HepG2 (cell line): Measurements from ENCODE around the gene TMEM130.

Source experiments
- ARNT ChIP-seq: fragments of 450-650 bp; IDR thresholded peaks from 2 replicates; pipeline ENCODE4 v1.6.1; 2017
- CEBPB ChIP-seq: IDR thresholded peaks from 2 replicates; pipeline ENCODE4 v1.6.1; 2011; ENCODE audit warnings: low read depth, low read length, improper control_type of control experiment, borderline replicate concordance
- CHD2 ChIP-seq: IDR thresholded peaks from 2 replicates; pipeline ENCODE4 v1.6.1; 2011; ENCODE audit warnings: low read depth, low read length, improper control_type of control experiment
- ELF1 ChIP-seq: sonication (generic); formaldehyde crosslinking; IDR thresholded peaks from 2 replicates; pipeline ENCODE4 v1.4.0; 2020; ENCODE audit warnings: missing genetic modification reagents
- HIVEP1 ChIP-seq: sonication (generic); formaldehyde crosslinking; IDR thresholded peaks from 2 replicates; pipeline ENCODE4 v1.4.0; 2020; ENCODE audit warnings: mild to moderate bottlenecking, missing genetic modification reagents
- MAFK ChIP-seq, 2 experiments: IDR thresholded peaks in 1 of 2; conservative IDR thresholded peaks in 1 of 2; 2 replicates each; pipeline ENCODE4 v1.6.1; 2011; ENCODE audit warnings: improper control_type of control experiment in 2 of 2, low read length in 2 of 2
- POLR2A ChIP-seq, 2 experiments: IDR thresholded peaks; 2 replicates each; pipeline ENCODE4 v1.6.1; 2011; ENCODE audit warnings: low read depth in 2 of 2, low read length in 2 of 2, mild to moderate bottlenecking in 1 of 2, moderate library complexity in 1 of 2; ENCODE audit not compliant: insufficient read depth in 1 of 2
- TAF1 ChIP-seq: sonication (generic); formaldehyde crosslinking; IDR thresholded peaks from 2 replicates; pipeline ENCODE4 v1.4.0; 2020; ENCODE audit warnings: missing genetic modification reagents
- ZBTB40 ChIP-seq, 2 experiments: fragments of 450-650 bp in 1 of 2; sonication (generic) in 1 of 2; formaldehyde crosslinking in 1 of 2; IDR thresholded peaks; 2 replicates each; pipeline versions ENCODE4 v1.6.1 to v1.8.0; 2016 to 2022; ENCODE audit warnings: antibody characterized with exemption in 1 of 2, mild to moderate bottlenecking in 1 of 2, missing genetic modification reagents in 1 of 2
- ZNF274 ChIP-seq: sonication (generic); formaldehyde crosslinking; IDR thresholded peaks from 2 replicates; pipeline ENCODE4 v1.5.1; 2020; ENCODE audit warnings: mild to moderate bottlenecking, missing genetic modification reagents
- ZNF609 ChIP-seq: sonication (generic); formaldehyde crosslinking; IDR thresholded peaks from 2 replicates; pipeline ENCODE4 v1.4.0; 2020; ENCODE audit warnings: mild to moderate bottlenecking, missing genetic modification reagents, borderline replicate concordance
- ZNF766 ChIP-seq: sonication (generic); formaldehyde crosslinking; IDR thresholded peaks from 2 replicates; pipeline ENCODE4 v1.5.0; 2020; ENCODE audit warnings: missing genetic modification reagents, borderline replicate concordance
- TF ChIP-seq, protein P1 (sequence below): sonication (generic); formaldehyde crosslinking; IDR thresholded peaks from 2 replicates; pipeline ENCODE4 v1.5.0; 2020; ENCODE audit warnings: mild to moderate bottlenecking, missing genetic modification reagents, moderate library complexity
- TF ChIP-seq, protein P2 (sequence below): sonication (generic); formaldehyde crosslinking; conservative IDR thresholded peaks from 2 replicates; pipeline ENCODE4 v1.4.0; 2020; ENCODE audit warnings: missing genetic modification reagents

GRCh38 chr7:98917331-98917730, 47.5 kb upstream of the TMEM130 start:
- TF ChIP-seq, protein P1, sequence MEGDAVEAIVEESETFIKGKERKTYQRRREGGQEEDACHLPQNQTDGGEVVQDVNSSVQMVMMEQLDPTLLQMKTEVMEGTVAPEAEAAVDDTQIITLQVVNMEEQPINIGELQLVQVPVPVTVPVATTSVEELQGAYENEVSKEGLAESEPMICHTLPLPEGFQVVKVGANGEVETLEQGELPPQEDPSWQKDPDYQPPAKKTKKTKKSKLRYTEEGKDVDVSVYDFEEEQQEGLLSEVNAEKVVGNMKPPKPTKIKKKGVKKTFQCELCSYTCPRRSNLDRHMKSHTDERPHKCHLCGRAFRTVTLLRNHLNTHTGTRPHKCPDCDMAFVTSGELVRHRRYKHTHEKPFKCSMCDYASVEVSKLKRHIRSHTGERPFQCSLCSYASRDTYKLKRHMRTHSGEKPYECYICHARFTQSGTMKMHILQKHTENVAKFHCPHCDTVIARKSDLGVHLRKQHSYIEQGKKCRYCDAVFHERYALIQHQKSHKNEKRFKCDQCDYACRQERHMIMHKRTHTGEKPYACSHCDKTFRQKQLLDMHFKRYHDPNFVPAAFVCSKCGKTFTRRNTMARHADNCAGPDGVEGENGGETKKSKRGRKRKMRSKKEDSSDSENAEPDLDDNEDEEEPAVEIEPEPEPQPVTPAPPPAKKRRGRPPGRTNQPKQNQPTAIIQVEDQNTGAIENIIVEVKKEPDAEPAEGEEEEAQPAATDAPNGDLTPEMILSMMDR (CRISPR knock-in tag), result no peak
- no peak for TF ChIP-seq CHD2
- TF ChIP-seq ARNT, result no peak
- TF ChIP-seq CEBPB, result no peak
- no peak for TF ChIP-seq ZNF766 (CRISPR knock-in tag)
- TF ChIP-seq HIVEP1, result no peak
- TF ChIP-seq ZNF274 (CRISPR knock-in tag), result no peak
- TF ChIP-seq ELF1 (CRISPR knock-in tag), result no peak
- no peak for TF ChIP-seq MAFK (conservative IDR thresholded peaks at IDR 0.05 in 1 of 2, IDR thresholded peaks at IDR 0.05 in 1 of 2; ENCODE audit: low read length in 2 of 2)
- no peak for TF ChIP-seq ZNF609 (CRISPR knock-in tag)
- no peak for TF ChIP-seq TAF1 (CRISPR knock-in tag)
- no peak for TF ChIP-seq ZBTB40 (IDR thresholded peaks at IDR 0.05)
- TF ChIP-seq ZBTB40 (CRISPR knock-in tag; IDR thresholded peaks at IDR 0.05), result no peak
- TF ChIP-seq, protein P2, sequence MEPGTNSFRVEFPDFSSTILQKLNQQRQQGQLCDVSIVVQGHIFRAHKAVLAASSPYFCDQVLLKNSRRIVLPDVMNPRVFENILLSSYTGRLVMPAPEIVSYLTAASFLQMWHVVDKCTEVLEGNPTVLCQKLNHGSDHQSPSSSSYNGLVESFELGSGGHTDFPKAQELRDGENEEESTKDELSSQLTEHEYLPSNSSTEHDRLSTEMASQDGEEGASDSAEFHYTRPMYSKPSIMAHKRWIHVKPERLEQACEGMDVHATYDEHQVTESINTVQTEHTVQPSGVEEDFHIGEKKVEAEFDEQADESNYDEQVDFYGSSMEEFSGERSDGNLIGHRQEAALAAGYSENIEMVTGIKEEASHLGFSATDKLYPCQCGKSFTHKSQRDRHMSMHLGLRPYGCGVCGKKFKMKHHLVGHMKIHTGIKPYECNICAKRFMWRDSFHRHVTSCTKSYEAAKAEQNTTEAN (CRISPR knock-in tag), result no peak
- TF ChIP-seq POLR2A (IDR thresholded peaks at IDR 0.05; ENCODE audit: insufficient read depth in 1 of 2, low read depth in 2 of 2, low read length in 2 of 2), result no peak
